KOPT-K1 (cell line): ENCODE results near the gene ABCB11.
"Not testable (repeated sequence)": the region's sequence is repeated elsewhere in the genome, so short reads cannot be mapped to it uniquely, and the experiment has no call there.

ENCODE experiments used
- H3K27ac ChIP-seq: fragments of 200-600 bp; sonication (generic); 2 replicates; pipeline ENCODE4 v1.5.1; 2016; ENCODE audit warnings: antibody characterized with exemption, mild to moderate bottlenecking, low read depth, low read length; ENCODE audit not compliant: poor library complexity, severe bottlenecking
- H3K36me3 ChIP-seq: fragments of 200-600 bp; sonication (generic); 2 replicates; pipeline ENCODE4 v1.5.1; 2017; ENCODE audit warnings: antibody characterized with exemption, mild to moderate bottlenecking, low read length, moderate library complexity; ENCODE audit not compliant: insufficient read depth
- H3K9me3 ChIP-seq: fragments of 200-600 bp; sonication (generic); 2 replicates; pipeline ENCODE4 v1.5.1; 2017; ENCODE audit warnings: antibody characterized with exemption, low read length, mild to moderate bottlenecking; ENCODE audit not compliant: insufficient read depth, poor library complexity, severe bottlenecking

ABCB11 gene

DNA sequence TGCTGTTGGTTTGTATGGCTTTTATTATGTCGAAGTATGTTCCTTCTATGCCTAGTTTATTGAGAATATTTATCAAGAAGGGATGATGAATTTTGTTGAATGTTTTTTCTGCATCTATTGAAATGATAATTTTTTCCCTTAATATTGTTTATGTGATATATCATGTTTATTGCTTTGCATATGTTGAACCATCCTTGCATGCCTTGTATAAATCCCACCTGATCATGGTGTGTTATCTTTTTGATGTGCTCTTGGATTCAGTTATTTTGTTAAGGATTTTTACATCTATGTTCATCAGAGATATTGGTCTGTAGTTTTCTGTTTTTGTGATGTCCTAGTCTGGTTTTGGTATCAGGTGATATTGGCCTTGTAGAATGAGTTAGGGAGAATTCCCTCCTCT lies 79.3 kb downstream of the ABCB11 start:
- Histone ChIP-seq H3K36me3 (no peaks in the 10 kb centered on the region), H3K27ac (no peak overlapping the region), H3K9me3 (peaks cover 10% of the 10 kb centered on the region)

GRCh38 chr2:168949324-168949723 lies 81.8 kb downstream of the ABCB11 start:
- no peaks in the 10 kb centered on the region for H3K36me3 ChIP-seq
- H3K9me3 ChIP-seq, result peaks cover 10% of the 10 kb centered on the region
- no peak overlapping the region for H3K27ac ChIP-seq

DNA sequence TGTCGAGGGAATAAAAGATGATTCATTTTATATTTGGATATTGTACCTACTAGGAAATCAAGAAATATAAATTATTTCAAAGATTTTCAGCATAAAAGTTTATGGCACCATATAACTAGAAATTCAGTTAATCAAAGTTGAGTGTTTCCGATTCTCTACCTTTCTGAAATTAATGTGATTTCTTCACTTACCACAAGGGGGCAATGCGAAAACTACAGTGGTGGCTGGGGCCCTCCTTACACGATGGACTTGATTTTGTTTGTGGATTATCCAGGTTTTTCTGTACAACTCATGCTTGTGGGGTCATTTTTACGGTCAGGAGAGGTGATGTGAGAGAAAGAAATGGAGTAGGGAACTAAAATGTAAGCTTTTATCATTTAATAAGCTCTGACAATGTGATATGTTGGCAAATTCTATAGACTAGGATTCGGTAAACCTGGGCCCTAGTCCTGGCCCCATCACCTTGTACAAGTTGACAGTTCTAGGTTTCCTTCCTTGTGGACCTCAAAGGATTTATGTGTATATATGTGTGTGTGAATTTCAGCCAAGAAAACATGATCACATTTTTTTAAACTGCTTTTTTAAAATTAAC lies 82.4 kb downstream of the ABCB11 start:
- Histone ChIP-seq H3K27ac (no peak overlapping the region), H3K36me3 (no peaks in the 10 kb centered on the region), H3K9me3 (peaks cover 10% of the 10 kb centered on the region)

- Histone ChIP-seq H3K9me3 (no peaks in the 10 kb centered on the region), H3K27ac (no peak overlapping the region), H3K36me3 (no peaks in the 10 kb centered on the region)
Observed at GRCh38 chr2:168945508-168945907, 85.6 kb downstream of the ABCB11 start.

DNA sequence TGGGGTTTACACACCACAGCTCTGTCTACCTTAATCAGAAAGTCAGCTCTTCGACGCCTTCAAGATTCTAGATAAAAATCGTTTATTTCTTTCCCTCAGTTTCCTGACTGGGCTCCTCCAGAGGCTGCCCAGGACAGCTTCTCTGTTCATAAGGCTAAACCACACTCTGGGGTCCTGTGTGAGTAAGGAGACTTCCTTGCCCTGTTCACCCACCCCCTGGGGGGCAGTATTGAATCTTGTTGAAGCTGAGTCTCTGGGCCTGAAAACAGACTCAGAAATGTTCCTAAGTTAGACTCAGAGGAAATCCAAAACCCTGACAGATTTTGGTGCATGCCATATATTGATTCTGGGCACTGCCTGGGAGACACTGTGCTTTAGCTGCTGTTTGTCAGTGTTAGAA lies 87.1 kb downstream of the ABCB11 start:
- Histone ChIP-seq H3K36me3 (no peaks in the 10 kb centered on the region), H3K27ac (no peak overlapping the region), H3K9me3 (no peaks in the 10 kb centered on the region)

DNA sequence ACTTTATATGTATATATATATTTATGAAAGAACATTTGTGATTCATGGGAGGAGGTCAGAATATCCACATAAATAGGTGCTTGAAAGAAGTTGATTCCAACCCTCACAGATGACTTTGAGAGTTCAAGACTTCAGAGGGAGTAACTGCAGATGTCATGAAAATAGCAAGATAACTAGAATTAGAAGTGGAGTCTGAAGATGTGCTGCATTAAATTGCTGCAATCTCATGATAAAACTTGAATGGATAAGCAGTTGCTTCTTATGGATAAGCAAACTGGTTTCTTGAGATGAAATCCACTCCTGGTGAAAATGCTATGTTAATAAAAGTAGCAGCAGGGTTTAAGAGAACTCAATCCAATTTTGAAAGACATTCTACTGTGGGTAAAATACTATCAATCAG lies 89.8 kb downstream of the ABCB11 start:
- no peaks in the 10 kb centered on the region for H3K9me3 ChIP-seq
- no peaks in the 10 kb centered on the region for H3K36me3 ChIP-seq
- no peak overlapping the region for H3K27ac ChIP-seq

GRCh38 chr2:168939918-168940317 lies 91.2 kb downstream of the ABCB11 start:
- no peaks in the 10 kb centered on the region for H3K36me3 ChIP-seq
- no peak overlapping the region for H3K27ac ChIP-seq
- H3K9me3 ChIP-seq, result no peaks in the 10 kb centered on the region

DNA sequence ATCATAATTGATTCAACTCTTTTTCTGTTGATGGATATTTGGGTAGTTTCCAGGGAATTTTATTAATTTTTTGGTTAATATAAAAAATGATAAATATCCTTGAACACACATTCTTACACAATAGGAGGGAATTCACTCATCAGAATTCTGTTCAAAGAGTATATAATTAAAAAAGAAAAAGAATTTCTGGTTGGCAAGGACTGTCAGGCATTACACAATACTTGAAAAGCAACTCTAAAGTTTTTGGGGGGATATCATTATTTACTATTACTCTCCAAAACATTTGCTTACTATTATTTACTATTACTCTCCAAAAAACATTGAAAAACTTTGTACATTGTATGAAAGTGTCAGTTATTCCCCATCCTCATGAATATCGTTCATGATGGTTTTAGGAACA lies 92.1 kb downstream of the ABCB11 start:
- no peaks in the 10 kb centered on the region for H3K9me3 ChIP-seq
- no peaks in the 10 kb centered on the region for H3K36me3 ChIP-seq
- no peak overlapping the region for H3K27ac ChIP-seq

DNA sequence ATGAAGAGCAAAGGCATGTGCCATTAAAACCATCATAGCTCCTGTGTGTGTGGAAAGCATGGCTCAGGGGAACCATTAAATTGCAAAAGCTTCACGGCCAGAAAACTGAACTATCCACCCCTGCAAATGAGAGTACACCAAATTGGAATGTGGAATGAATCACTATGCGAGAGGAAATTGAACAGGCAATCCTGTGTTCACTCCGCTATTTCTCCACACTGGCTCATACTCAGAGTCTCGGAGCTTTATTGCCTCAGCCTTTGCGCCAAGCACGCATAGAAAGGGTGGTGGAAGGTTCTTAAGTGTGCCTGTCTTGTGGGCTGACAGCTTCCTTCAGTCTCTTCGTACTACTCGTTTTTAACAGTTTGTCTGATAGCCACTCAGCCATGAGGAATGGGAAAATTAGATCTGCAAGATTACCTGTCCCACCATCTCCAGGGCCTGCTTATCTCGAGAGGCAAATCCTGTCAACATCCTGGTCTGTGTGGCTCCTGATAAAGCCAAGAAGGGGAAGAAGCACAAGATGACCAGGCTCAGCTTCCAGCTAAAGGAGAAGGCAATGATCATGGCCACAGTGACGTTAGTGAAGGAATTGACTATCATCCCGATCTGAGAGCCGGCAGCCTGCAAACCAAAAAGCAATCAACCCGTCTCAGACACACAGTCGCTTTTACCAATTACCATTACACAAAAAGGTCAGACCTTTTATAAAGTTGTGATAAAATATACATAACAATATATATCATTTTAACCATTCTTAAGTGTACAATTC lies 95.1 kb downstream of the ABCB11 start:
- Histone ChIP-seq H3K27ac (no peak overlapping the region), H3K9me3 (no peaks in the 10 kb centered on the region), H3K36me3 (no peaks in the 10 kb centered on the region)

DNA sequence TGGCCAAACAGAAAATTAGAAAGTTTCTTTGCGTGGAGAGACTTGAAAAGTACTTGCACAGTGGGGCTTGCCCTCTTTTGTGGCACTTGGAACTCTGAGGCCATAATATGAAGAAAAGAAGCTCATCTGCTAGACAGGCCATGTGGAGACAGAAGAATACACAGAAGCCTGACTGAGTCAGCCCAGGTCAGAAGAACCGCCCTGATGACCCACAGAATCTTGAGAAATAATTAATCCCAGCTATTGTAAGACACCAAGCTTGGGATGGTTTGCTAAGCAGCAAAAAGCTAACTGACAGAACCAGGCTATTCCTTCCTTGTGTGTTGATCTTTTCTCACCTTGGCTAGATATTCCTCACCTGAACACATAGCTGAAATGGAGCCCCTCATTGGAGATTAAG lies 96.3 kb downstream of the ABCB11 start:
- Histone ChIP-seq H3K36me3 (no peaks in the 10 kb centered on the region), H3K9me3 (no peaks in the 10 kb centered on the region), H3K27ac (no peak overlapping the region)

DNA sequence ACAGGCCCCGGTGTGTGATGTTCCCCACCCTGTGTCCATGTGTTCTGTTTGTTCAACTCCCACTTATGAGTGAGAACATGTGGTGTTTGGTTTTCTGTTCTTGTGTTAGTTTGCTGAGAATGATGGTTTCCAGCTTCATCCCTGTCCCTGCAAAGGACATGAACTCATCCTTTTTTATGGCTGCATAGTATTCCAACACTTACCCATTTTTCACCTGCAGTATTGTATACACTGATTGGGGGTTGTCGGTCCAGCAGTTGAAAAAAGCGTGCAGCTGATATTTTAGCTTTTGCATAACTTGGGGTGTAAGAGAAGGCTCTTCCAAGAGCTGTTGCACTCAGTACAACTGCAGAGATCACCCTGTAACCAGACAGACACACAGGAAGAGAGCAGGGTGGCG lies 99.0 kb downstream of the ABCB11 start:
- not testable (repeated sequence) for H3K27ac ChIP-seq, H3K36me3 ChIP-seq, H3K9me3 ChIP-seq

DNA sequence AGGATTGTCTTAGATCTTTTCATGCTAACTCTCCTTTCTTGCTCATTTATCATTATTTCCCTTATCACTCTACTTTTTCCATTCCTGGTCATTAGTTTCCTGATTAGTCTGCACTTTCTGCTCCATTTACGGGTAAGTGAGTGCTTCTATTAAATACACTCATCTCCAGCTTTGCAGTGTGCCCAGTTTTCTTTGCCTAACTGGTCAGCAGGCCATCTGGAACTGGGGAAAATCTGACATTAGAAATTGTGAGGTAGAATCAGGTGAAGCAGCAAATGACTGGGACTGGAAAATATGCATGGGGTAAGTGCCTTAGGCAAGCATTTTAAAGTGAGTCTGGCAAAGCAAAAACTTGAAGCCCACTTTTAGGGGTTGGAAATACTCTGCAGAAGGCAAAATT lies 100.9 kb downstream of the ABCB11 start:
- Histone ChIP-seq H3K9me3 (no peaks in the 10 kb centered on the region), H3K36me3 (no peaks in the 10 kb centered on the region), H3K27ac (no peak overlapping the region)

DNA sequence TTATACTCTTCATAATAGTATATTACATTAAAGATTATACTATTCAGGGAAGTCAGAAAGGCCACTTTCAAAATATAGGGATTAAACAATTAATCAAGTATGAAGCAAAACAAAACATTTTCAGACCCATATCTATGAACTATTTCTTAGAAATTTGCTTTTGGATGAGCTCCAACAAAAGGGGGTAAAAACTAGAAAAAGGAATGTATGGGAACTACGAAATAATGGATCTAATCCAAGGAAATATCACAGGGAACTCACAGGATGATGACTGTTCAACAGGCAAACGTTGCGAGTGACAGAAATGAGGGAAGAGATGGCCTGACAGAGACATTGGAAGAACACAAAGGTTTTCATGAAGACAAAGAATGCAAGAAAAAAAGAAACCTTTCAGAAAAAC lies 102.1 kb downstream of the ABCB11 start:
- Histone ChIP-seq H3K27ac (no peak overlapping the region), H3K9me3 (no peaks in the 10 kb centered on the region), H3K36me3 (no peaks in the 10 kb centered on the region)

DNA sequence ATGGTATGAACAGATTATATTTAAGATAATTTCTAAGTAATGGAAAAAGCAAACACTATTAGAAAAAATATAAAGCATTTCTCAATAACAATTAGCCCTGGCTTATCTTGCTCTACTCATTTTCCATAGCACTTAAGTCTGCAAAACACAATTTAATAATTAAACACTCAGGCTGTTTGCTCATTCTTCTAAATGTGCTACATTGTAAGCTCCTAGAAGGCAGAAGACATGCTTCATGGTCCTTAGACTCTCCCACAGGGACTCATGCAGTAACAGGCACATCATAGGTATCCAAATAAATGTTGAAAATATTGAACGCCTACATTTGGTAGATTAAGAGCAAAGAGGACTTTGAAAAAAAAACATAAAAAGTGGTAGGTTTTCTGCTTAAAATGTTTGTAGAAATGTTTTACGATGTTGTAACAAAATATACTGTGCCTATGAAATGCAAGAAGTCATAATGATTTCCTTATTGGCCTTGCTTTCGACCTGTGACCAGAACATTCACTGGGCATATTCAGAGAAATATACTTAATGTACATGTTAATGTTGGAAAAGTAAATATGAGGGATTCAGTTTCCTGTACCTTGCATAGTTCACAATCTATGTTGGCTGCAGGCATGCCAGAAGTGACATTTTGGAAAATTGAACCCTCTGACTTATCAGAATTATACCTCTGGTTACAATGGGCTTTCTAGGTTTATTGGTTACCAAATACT lies 102.9 kb downstream of the ABCB11 start:
- Histone ChIP-seq H3K36me3 (no peaks in the 10 kb centered on the region), H3K27ac (no peak overlapping the region), H3K9me3 (no peaks in the 10 kb centered on the region)

- Histone ChIP-seq H3K27ac (no peak overlapping the region), H3K36me3 (no peaks in the 10 kb centered on the region), H3K9me3 (no peaks in the 10 kb centered on the region)
Observed at GRCh38 chr2:168926621-168927386, 104.3 kb downstream of the ABCB11 start.
